Fibroblast of lung (primary cell): ENCODE measurements around the gene CYB5A.
"Not testable (repeated sequence)": the region's sequence is repeated elsewhere in the genome, so short reads cannot be mapped to it uniquely, and the experiment has no call there.

Experiments
- EZH2 ChIP-seq: IDR thresholded peaks from 2 replicates; pipeline ENCODE4 v1.5.1; 2012; ENCODE audit warnings: low read length, control low read depth, mild to moderate bottlenecking; ENCODE audit errors: missing control alignments
- TF ChIP-seq, protein P1 (sequence below), 2 donors: IDR thresholded peaks in 1 of 2; conservative IDR thresholded peaks in 1 of 2; 1 replicate in 1 of 2; 2 replicates in 1 of 2; pipeline ENCODE4 v1.5.1; 2011 to 2012; ENCODE audit warnings: low read length in 2 of 2, control low read depth in 1 of 2, inconsistent platforms in 1 of 2, low read depth in 1 of 2, mild to moderate bottlenecking in 1 of 2

DNA sequence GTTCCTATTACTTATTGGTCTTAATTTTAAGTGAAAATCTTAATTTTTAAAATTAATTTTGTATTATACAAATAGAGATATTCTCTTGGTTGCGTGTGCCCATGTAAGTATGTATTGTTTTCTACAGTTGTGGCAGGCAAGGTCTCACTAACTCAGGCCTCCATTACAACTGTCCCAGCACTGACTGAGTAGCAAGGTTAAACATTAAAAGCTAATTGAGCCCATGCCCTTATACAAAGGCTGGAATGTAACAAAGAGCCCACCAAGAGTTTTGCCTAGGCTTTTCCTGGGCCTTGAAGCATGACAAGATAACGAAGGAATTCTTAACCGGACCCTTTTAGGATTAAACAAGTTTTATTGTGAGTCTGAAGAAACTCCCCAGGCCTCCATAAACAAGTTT lies 35.0 kb upstream of the CYB5A start:
- TF ChIP-seq, protein P1, sequence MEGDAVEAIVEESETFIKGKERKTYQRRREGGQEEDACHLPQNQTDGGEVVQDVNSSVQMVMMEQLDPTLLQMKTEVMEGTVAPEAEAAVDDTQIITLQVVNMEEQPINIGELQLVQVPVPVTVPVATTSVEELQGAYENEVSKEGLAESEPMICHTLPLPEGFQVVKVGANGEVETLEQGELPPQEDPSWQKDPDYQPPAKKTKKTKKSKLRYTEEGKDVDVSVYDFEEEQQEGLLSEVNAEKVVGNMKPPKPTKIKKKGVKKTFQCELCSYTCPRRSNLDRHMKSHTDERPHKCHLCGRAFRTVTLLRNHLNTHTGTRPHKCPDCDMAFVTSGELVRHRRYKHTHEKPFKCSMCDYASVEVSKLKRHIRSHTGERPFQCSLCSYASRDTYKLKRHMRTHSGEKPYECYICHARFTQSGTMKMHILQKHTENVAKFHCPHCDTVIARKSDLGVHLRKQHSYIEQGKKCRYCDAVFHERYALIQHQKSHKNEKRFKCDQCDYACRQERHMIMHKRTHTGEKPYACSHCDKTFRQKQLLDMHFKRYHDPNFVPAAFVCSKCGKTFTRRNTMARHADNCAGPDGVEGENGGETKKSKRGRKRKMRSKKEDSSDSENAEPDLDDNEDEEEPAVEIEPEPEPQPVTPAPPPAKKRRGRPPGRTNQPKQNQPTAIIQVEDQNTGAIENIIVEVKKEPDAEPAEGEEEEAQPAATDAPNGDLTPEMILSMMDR (conservative IDR thresholded peaks at IDR 0.05 in 1 of 2, IDR thresholded peaks at IDR 0.05 in 1 of 2; ENCODE audit: low read depth in 1 of 2, low read length in 2 of 2), result not testable (repeated sequence)
- TF ChIP-seq EZH2, result not testable (repeated sequence)
